ENCODE results near the gene S100A5. TPM values are rescaled to one million over a fixed set of nuclear protein-coding genes. Genes with fewer than 3 reads are reported as not detected.
A peak's percentile ranks its signal among the peaks of the same experiment; 100 is the strongest.

Gene S100A5
- total and polyA plus RNA-seq, 4 donors: not detected

GRCh38 chr1:153543736-153544135 is 3.0 kb upstream of the S100A5 start:
- H3K27ac ChIP-seq (ENCODE audit: low read depth, low read length): no peak overlapping the region
- no peak overlapping the region for H3K4me3 ChIP-seq (ENCODE audit: low read depth, low read length)
- H3K36me3 ChIP-seq (ENCODE audit: control insufficient read depth, insufficient read depth, low read length): no peaks in the 10 kb centered on the region
- H3K4me1 ChIP-seq (ENCODE audit: control insufficient read depth, insufficient read depth, low read length): peaks cover 24% of the 10 kb centered on the region
- no peaks in the 10 kb centered on the region for H3K9me3 ChIP-seq (ENCODE audit: control insufficient read depth, insufficient read depth, low read length)
- no peak for DNase-seq (ENCODE audit: low read depth in 4 of 6, low spot score in 6 of 6)
- H3K27me3 ChIP-seq (ENCODE audit: control insufficient read depth, insufficient read depth, low read length): no peaks in the 10 kb centered on the region
- 100% methylated on average over 3 of the region's 4 CpGs for WGBS (ENCODE audit: insufficient coverage)

- no peak for DNase-seq (ENCODE audit: low read depth in 4 of 6, low spot score in 6 of 6)
- Histone ChIP-seq H3K4me3 (ENCODE audit: low read depth, low read length) (no peak overlapping the region), H3K4me1 (ENCODE audit: control insufficient read depth, insufficient read depth, low read length) (peaks cover 27% of the 10 kb centered on the region), H3K36me3 (ENCODE audit: control insufficient read depth, insufficient read depth, low read length) (no peaks in the 10 kb centered on the region), H3K27ac (ENCODE audit: low read depth, low read length) (no peak overlapping the region), H3K27me3 (ENCODE audit: control insufficient read depth, insufficient read depth, low read length) (no peaks in the 10 kb centered on the region), H3K9me3 (ENCODE audit: control insufficient read depth, insufficient read depth, low read length) (no peaks in the 10 kb centered on the region)
- WGBS (ENCODE audit: insufficient coverage): 87% methylated on average over 10 of the region's 13 CpGs
Observed at GRCh38 chr1:153542956-153543711, 2.4 kb upstream of the S100A5 start.

- no peak overlapping the region for H3K27ac ChIP-seq (ENCODE audit: low read depth, low read length)
Observed at GRCh38 chr1:153541641-153542590, 1.2 kb upstream of the S100A5 start.

GRCh38 chr1:153539395-153540093 is 1.2 kb downstream of the S100A5 start:
- Histone ChIP-seq H3K9me3 (ENCODE audit: control insufficient read depth, insufficient read depth, low read length) (no peaks in the 10 kb centered on the region), H3K4me1 (ENCODE audit: control insufficient read depth, insufficient read depth, low read length) (peaks cover 26% of the 10 kb centered on the region), H3K4me3 (ENCODE audit: low read depth, low read length) (no peak overlapping the region), H3K36me3 (ENCODE audit: control insufficient read depth, insufficient read depth, low read length) (no peaks in the 10 kb centered on the region), H3K27me3 (ENCODE audit: control insufficient read depth, insufficient read depth, low read length) (no peaks in the 10 kb centered on the region), H3K27ac (ENCODE audit: low read depth, low read length) (no peak overlapping the region)
- DNase-seq (ENCODE audit: low read depth in 4 of 6, low spot score in 6 of 6): peak in 1 of 6 donors; percentile 0
- 100% methylated on average over 1 of the region's 4 CpGs for WGBS (ENCODE audit: insufficient coverage)

More at GRCh38 chr1:153541641-153542590, 1.2 kb upstream of the S100A5 start:
- peak in 1 of 6 donors; percentile 0 for DNase-seq (ENCODE audit: low read depth in 4 of 6, low spot score in 6 of 6)
- Histone ChIP-seq H3K4me3 (ENCODE audit: low read depth, low read length) (no peak overlapping the region), H3K27me3 (ENCODE audit: control insufficient read depth, insufficient read depth, low read length) (no peaks in the 10 kb centered on the region), H3K9me3 (ENCODE audit: control insufficient read depth, insufficient read depth, low read length) (no peaks in the 10 kb centered on the region), H3K36me3 (ENCODE audit: control insufficient read depth, insufficient read depth, low read length) (no peaks in the 10 kb centered on the region), H3K4me1 (ENCODE audit: control insufficient read depth, insufficient read depth, low read length) (peaks cover 27% of the 10 kb centered on the region)
- 72% methylated on average over 6 of the region's 13 CpGs for WGBS (ENCODE audit: insufficient coverage)

GRCh38 chr1:153538315-153538821 is 2.4 kb downstream of the S100A5 start:
- Histone ChIP-seq H3K36me3 (ENCODE audit: control insufficient read depth, insufficient read depth, low read length) (no peaks in the 10 kb centered on the region), H3K4me1 (ENCODE audit: control insufficient read depth, insufficient read depth, low read length) (peaks cover 32% of the 10 kb centered on the region), H3K27me3 (ENCODE audit: control insufficient read depth, insufficient read depth, low read length) (no peaks in the 10 kb centered on the region), H3K27ac (ENCODE audit: low read depth, low read length) (no peak overlapping the region), H3K9me3 (ENCODE audit: control insufficient read depth, insufficient read depth, low read length) (no peaks in the 10 kb centered on the region), H3K4me3 (ENCODE audit: low read depth, low read length) (no peak overlapping the region)
- WGBS (ENCODE audit: insufficient coverage): 38% methylated on average over 5 of the region's 6 CpGs
- DNase-seq (ENCODE audit: low read depth in 4 of 6, low spot score in 6 of 6): no peak

GRCh38 chr1:153537376-153537730 is 3.4 kb downstream of the S100A5 start:
- Histone ChIP-seq H3K4me1 (ENCODE audit: control insufficient read depth, insufficient read depth, low read length) (peaks cover 40% of the 10 kb centered on the region), H3K36me3 (ENCODE audit: control insufficient read depth, insufficient read depth, low read length) (no peaks in the 10 kb centered on the region), H3K4me3 (ENCODE audit: low read depth, low read length) (no peak overlapping the region), H3K27me3 (ENCODE audit: control insufficient read depth, insufficient read depth, low read length) (no peaks in the 10 kb centered on the region), H3K9me3 (ENCODE audit: control insufficient read depth, insufficient read depth, low read length) (no peaks in the 10 kb centered on the region), H3K27ac (ENCODE audit: low read depth, low read length) (no peak overlapping the region)
- WGBS (ENCODE audit: insufficient coverage): 98% methylated on average over 5 of the region's 6 CpGs
- DNase-seq (ENCODE audit: low read depth in 4 of 6, low spot score in 6 of 6): no peak

- 83% methylated on average over 6 of the region's 9 CpGs for WGBS (ENCODE audit: insufficient coverage)
- DNase-seq (ENCODE audit: low read depth in 4 of 6, low spot score in 6 of 6): no peak
- H3K36me3 ChIP-seq (ENCODE audit: control insufficient read depth, insufficient read depth, low read length): no peaks in the 10 kb centered on the region
- H3K27ac ChIP-seq (ENCODE audit: low read depth, low read length): no peak overlapping the region
- no peaks in the 10 kb centered on the region for H3K9me3 ChIP-seq (ENCODE audit: control insufficient read depth, insufficient read depth, low read length)
- peaks cover 40% of the 10 kb centered on the region for H3K4me1 ChIP-seq (ENCODE audit: control insufficient read depth, insufficient read depth, low read length)
- no peaks in the 10 kb centered on the region for H3K27me3 ChIP-seq (ENCODE audit: control insufficient read depth, insufficient read depth, low read length)
- no peak overlapping the region for H3K4me3 ChIP-seq (ENCODE audit: low read depth, low read length)
Observed at GRCh38 chr1:153536671-153537375, 3.9 kb downstream of the S100A5 start.

- Histone ChIP-seq H3K36me3 (ENCODE audit: control insufficient read depth, insufficient read depth, low read length) (no peaks in the 10 kb centered on the region), H3K27me3 (ENCODE audit: control insufficient read depth, insufficient read depth, low read length) (no peaks in the 10 kb centered on the region), H3K9me3 (ENCODE audit: control insufficient read depth, insufficient read depth, low read length) (no peaks in the 10 kb centered on the region), H3K27ac (ENCODE audit: low read depth, low read length) (peak overlapping the region; percentile 70), H3K4me3 (ENCODE audit: low read depth, low read length) (peak overlapping the region; percentile 70), H3K4me1 (ENCODE audit: control insufficient read depth, insufficient read depth, low read length) (peaks cover 40% of the 10 kb centered on the region)
- DNase-seq (ENCODE audit: low read depth in 4 of 6, low spot score in 6 of 6): peak in 4 of 6 donors; percentile 42 to 85 (median 64)
- WGBS (ENCODE audit: insufficient coverage): 2% methylated on average over 32 of the region's 38 CpGs
Observed at GRCh38 chr1:153536012-153536670, 4.6 kb downstream of the S100A5 start.
